ENCODE data around the gene RAB11FIP3. TPM values are rescaled to one million over a fixed set of nuclear protein-coding genes. Genes with fewer than 3 reads are reported as not detected.

RAB11FIP3 gene
- total and polyA plus RNA-seq, 9 of the 15 experiments (the other 6 are each of a cell fraction or from before 2014, with no cell fraction given), result 0.46 to 13.1 (median 4.3) TPM

DNA sequence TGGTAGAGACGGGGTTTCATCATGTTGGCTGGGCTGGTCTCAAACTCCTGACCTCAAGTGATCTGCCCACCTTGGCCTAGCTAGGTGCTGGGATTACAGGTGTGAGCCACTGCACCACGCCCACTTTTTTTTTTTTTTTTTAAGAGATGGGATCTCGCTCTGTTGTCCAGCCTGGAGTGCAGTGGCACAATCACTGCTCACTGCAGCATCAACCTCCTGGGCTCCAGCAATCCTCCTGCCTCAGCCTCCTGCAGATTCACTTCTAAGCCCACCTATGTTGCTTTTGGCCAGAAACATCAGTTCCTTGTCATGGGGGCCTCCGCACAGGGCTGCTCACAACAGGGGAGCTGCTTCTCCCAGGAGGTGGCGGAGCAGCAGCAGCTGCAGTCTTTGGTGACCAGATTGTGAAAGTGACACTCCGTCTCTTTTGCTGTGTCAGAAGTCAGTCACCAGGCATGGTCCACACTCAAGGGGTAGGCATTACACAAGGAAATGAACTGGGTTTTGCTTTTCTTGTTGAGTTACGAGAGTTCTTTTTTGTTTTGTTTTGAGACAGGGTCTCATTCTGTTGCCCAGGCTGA, 32.9 kb upstream of the RAB11FIP3 start:
- peaks cover 3% of the 10 kb centered on the region; the same call in 1 of the 2 replicates for H3K9me3 ChIP-seq (replicated peaks; ENCODE audit: control insufficient read depth, insufficient read depth, low read depth, low read length)
- TF ChIP-seq, protein P1, sequence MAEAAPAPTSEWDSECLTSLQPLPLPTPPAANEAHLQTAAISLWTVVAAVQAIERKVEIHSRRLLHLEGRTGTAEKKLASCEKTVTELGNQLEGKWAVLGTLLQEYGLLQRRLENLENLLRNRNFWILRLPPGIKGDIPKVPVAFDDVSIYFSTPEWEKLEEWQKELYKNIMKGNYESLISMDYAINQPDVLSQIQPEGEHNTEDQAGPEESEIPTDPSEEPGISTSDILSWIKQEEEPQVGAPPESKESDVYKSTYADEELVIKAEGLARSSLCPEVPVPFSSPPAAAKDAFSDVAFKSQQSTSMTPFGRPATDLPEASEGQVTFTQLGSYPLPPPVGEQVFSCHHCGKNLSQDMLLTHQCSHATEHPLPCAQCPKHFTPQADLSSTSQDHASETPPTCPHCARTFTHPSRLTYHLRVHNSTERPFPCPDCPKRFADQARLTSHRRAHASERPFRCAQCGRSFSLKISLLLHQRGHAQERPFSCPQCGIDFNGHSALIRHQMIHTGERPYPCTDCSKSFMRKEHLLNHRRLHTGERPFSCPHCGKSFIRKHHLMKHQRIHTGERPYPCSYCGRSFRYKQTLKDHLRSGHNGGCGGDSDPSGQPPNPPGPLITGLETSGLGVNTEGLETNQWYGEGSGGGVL (CRISPR knock-in tag; IDR thresholded peaks at IDR 0.05), result no peak
- peak; percentile 96 for TF ChIP-seq ZNF121 (CRISPR knock-in tag; conservative IDR thresholded peaks at IDR 0.05)
- TF ChIP-seq SP1 (CRISPR knock-in tag; IDR thresholded peaks at IDR 0.05), result 0 out of 2 replicates have a peak, but pooled peaks have one; percentile 2
- TF ChIP-seq NUFIP1 (IDR thresholded peaks at IDR 0.05; ENCODE audit: partially characterized antibody), result no peak
- in situ Hi-C loops (cut with MboI) (loop anchor here (10.0 kb wide), 1 partner anchor 282 kb away; the partner anchor contains the start of gene RHBDL1), intact Hi-C loops (cut with micrococcal nuclease) (loop anchor here (10.0 kb wide), 2 partner anchors 92 to 272 kb away; partner anchors contain the start of gene RHOT2)
- no peaks in the 10 kb centered on the region for H3K9me1 ChIP-seq (ENCODE audit: control insufficient read depth, insufficient read depth, low read length)
- ATAC-seq, result no peak
- peaks cover 21% of the 10 kb centered on the region for H3K79me2 ChIP-seq (ENCODE audit: control insufficient read depth, insufficient read depth, low read length)
- WGBS (ENCODE audit: insufficient coverage, low coverage, missing lambda C conversion rate), result 93% methylated on average over 5 of the region's 7 CpGs
- no peak overlapping the region for H2AFZ ChIP-seq (ENCODE audit: low read depth, low read length)
- no TSS peak for BruUV-seq (replicated peaks)
- POLR2A ChIA-PET, result interaction anchor here (0.5 to 1.0 kb wide), 2 partner anchors 25 to 228 kb away, joined by 3 read pairs; no protein-coding TSS in a partner anchor
- no peak for FAIRE-seq
- H4K20me1 ChIP-seq (replicated peaks; ENCODE audit: control insufficient read depth, insufficient read depth, low read length), result no peaks in the 10 kb centered on the region
- no peak overlapping the region for H3K9ac ChIP-seq (ENCODE audit: insufficient read depth in 1 of 2, low read depth in 2 of 2, low read length in 2 of 2)
- H3K27me3 ChIP-seq (ENCODE audit: control insufficient read depth in 2 of 2, insufficient read depth in 2 of 2, low read length in 2 of 2), result no peaks in the 10 kb centered on the region
- no peak overlapping the region for H3K27ac ChIP-seq (ENCODE audit: extremely low read depth, low read depth, low read length)
- no peaks in the 10 kb centered on the region for H3K36me3 ChIP-seq (ENCODE audit: control insufficient read depth, insufficient read depth, low read length)
- no peak overlapping the region for H3K4me3 ChIP-seq
- H3K4me2 ChIP-seq (ENCODE audit: insufficient read depth, low read length), result no peak overlapping the region
- DNase-seq (ENCODE audit: extremely low read depth in 1 of 4, low spot score in 3 of 4), result peak in 1 of 4 experiments; percentile 22
- CTCF ChIA-PET (ENCODE audit: low intra/inter-chr PET ratio), result interaction anchor here (0.7 kb wide), 1 partner anchor 348 kb away, joined by 4 read pairs; the partner anchor contains the start of gene CIAO3
- H3K4me1 ChIP-seq (replicated peaks in 1 of 2; ENCODE audit: control insufficient read depth in 2 of 2, insufficient read depth in 2 of 2, low read length in 2 of 2), result peaks cover 6 to 41% of the 10 kb centered on the region in 2 experiments

Data from K562 (cell line).